Measurements from ENCODE around the gene HGFAC.

The HGFAC gene

GRCh38 chr4:3407171-3407771 is 34.5 kb upstream of the HGFAC start:
- Histone ChIP-seq H3K9me3 (ENCODE audit: control insufficient read depth, insufficient read depth, low read length) (no peaks in the 10 kb centered on the region), H3K4me2 (ENCODE audit: low read length) (no peak overlapping the region), H3K27ac (ENCODE audit: low read depth, low read length) (no peak overlapping the region), H3K4me1 (ENCODE audit: control insufficient read depth, low read length) (no peaks in the 10 kb centered on the region), H3K9me2 (replicated peaks; ENCODE audit: control insufficient read depth, low read length) (no peaks in the 10 kb centered on the region), H3F3A (ENCODE audit: control insufficient read depth, insufficient read depth) (no peaks in the 10 kb centered on the region), H3K79me2 (ENCODE audit: control insufficient read depth, low read length) (no peaks in the 10 kb centered on the region), H3K36me3 (ENCODE audit: control insufficient read depth, low read length) (no peaks in the 10 kb centered on the region), H3K27me3 (ENCODE audit: control insufficient read depth, low read length) (no peaks in the 10 kb centered on the region), H4K20me1 (ENCODE audit: control insufficient read depth, insufficient read depth, low read depth, low read length) (no peaks in the 10 kb centered on the region), H3K4me3 (ENCODE audit: low read length) (no peak overlapping the region)
- no peak for TF ChIP-seq EZH2phosphoT487 (IDR thresholded peaks at IDR 0.05; ENCODE audit: borderline replicate concordance, low read length)
- TF ChIP-seq CTCF (IDR thresholded peaks at IDR 0.05; ENCODE audit: low read depth, low read length, poor library complexity, severe bottlenecking): no peak

- Histone ChIP-seq H3K4me1 (ENCODE audit: control insufficient read depth, low read length) (no peaks in the 10 kb centered on the region), H3F3A (ENCODE audit: control insufficient read depth, insufficient read depth) (no peaks in the 10 kb centered on the region), H3K79me2 (ENCODE audit: control insufficient read depth, low read length) (no peaks in the 10 kb centered on the region), H3K4me3 (ENCODE audit: low read length) (no peak overlapping the region), H3K27me3 (ENCODE audit: control insufficient read depth, low read length) (no peaks in the 10 kb centered on the region), H3K36me3 (ENCODE audit: control insufficient read depth, low read length) (no peaks in the 10 kb centered on the region), H3K9me2 (replicated peaks; ENCODE audit: control insufficient read depth, low read length) (no peaks in the 10 kb centered on the region), H3K27ac (ENCODE audit: low read depth, low read length) (no peak overlapping the region), H3K9me3 (ENCODE audit: control insufficient read depth, insufficient read depth, low read length) (no peaks in the 10 kb centered on the region), H3K4me2 (ENCODE audit: low read length) (no peak overlapping the region), H4K20me1 (ENCODE audit: control insufficient read depth, insufficient read depth, low read depth, low read length) (no peaks in the 10 kb centered on the region)
- no peak for TF ChIP-seq CTCF (IDR thresholded peaks at IDR 0.05; ENCODE audit: low read depth, low read length, poor library complexity, severe bottlenecking)
- no peak for TF ChIP-seq EZH2phosphoT487 (IDR thresholded peaks at IDR 0.05; ENCODE audit: borderline replicate concordance, low read length)
Measured at GRCh38 chr4:3407930-3408792, 33.6 kb upstream of the HGFAC start.

GRCh38 chr4:3408793-3409330 is 32.9 kb upstream of the HGFAC start:
- no peaks in the 10 kb centered on the region for H4K20me1 ChIP-seq (ENCODE audit: control insufficient read depth, insufficient read depth, low read depth, low read length)
- H3K79me2 ChIP-seq (ENCODE audit: control insufficient read depth, low read length): no peaks in the 10 kb centered on the region
- H3K4me1 ChIP-seq (ENCODE audit: control insufficient read depth, low read length): no peaks in the 10 kb centered on the region
- no peaks in the 10 kb centered on the region for H3K27me3 ChIP-seq (ENCODE audit: control insufficient read depth, low read length)
- no peaks in the 10 kb centered on the region for H3K36me3 ChIP-seq (ENCODE audit: control insufficient read depth, low read length)
- H3K4me2 ChIP-seq (ENCODE audit: low read length): no peak overlapping the region
- H3K27ac ChIP-seq (ENCODE audit: low read depth, low read length): no peak overlapping the region
- H3K9me3 ChIP-seq (ENCODE audit: control insufficient read depth, insufficient read depth, low read length): no peaks in the 10 kb centered on the region
- H3K4me3 ChIP-seq (ENCODE audit: low read length): no peak overlapping the region
- H3K9me2 ChIP-seq (replicated peaks; ENCODE audit: control insufficient read depth, low read length): no peaks in the 10 kb centered on the region
- H3F3A ChIP-seq (ENCODE audit: control insufficient read depth, insufficient read depth): no peaks in the 10 kb centered on the region
- TF ChIP-seq CTCF (IDR thresholded peaks at IDR 0.05; ENCODE audit: low read depth, low read length, poor library complexity, severe bottlenecking): no peak
- TF ChIP-seq EZH2phosphoT487 (IDR thresholded peaks at IDR 0.05; ENCODE audit: borderline replicate concordance, low read length): no peak
